HG02840 (cell line): ENCODE data around the gene NPIPB5.
"Not testable (repeated sequence)": the region's sequence is repeated elsewhere in the genome, so short reads cannot be mapped to it uniquely, and the experiment has no call there.

Experiments used
- ATAC-seq: cut with Tn5 transposase; IDR thresholded peaks from one replicate; pipeline ENCODE4 v1.9.1; 2021; ENCODE audit warnings: mild to moderate bottlenecking, moderate library complexity, moderate number of reproducible peaks; ENCODE audit not compliant: unreplicated experiment, low FRiP score

NPIPB5 gene

GRCh38 chr16:22510591-22510990, at the start of gene NPIPB5:
Gene NPIPB5 (plus strand): TSS chr16:22510891. CDS start chr16:22513802, 2,911 bp downstream.
- not testable (repeated sequence) for ATAC-seq

DNA sequence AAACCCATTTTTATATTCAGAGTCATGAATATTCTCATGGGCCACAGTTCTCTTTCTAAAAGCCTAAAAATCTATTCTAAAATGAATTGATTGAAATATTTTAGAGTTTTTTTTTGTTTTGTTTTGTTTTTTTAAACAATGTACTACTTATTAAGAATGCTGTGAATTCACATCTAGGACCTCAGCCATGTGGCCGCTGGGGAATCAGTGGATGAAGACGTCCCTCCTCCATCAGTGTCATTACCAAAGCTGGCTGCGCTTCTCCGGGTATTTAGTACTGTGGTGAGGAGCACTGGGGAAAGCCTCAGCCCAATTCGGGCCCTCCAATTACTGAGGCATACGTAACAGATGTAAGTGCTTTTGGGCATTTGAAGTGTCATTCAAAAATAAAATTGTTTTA, 41.8 kb upstream of the NPIPB5 start:
- ATAC-seq = not testable (repeated sequence)

GRCh38 chr16:22537996-22538395, 27.3 kb downstream of the NPIPB5 start:
- not testable (repeated sequence) for ATAC-seq

DNA sequence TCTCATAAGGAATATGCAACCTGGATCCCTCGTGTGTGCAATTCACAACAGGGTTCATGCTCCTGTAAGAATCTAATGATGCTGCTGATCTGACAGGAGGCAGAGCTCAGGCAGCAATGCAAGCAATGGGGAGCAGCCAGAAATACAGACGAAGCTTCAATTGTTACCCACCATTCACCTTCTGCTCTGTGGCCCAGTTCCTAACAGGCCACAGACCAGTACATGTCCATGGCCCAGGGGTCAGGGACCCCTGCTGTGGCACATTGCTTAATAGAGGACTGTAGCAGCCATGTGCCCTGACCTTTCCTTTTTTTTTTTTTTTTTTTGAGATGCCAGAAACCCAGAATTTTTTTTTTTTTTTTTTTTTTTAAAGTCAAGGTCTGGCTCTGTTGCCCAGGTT, 34.1 kb downstream of the NPIPB5 start:
- ATAC-seq = not testable (repeated sequence)

- not testable (repeated sequence) for ATAC-seq
Measured at GRCh38 chr16:22546630-22547029, 35.9 kb downstream of the NPIPB5 start.

DNA sequence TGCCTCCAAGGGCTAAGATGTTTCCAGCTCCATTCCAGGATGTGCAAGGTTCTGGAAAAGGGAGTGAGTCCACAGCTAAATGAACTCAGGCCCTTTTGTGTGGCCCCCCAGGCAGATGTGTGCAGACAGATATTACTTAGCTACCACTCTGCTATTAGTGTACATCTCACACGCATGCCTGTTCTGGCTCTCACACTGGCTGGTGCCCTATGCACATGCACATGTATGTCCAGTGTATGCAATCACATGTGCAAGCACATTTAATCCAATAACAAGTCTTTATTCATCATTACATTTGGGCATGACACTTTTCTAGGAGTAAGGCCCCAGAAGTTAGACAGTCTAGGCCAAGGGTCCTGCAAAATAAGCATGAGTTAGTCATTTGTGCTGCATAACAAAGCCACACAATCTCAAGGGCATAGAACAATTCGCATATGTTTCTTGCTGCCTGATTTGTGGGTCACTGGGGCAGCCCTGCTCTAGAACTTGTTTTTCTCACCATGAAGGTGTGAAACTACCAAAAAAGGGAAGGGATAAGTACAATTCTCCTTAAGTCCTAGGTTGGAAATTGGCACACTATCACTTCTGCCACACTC, 36.6 kb downstream of the NPIPB5 start:
- not testable (repeated sequence) for ATAC-seq

GRCh38 chr16:22549853-22550252, 39.2 kb downstream of the NPIPB5 start:
- ATAC-seq = not testable (repeated sequence)

DNA sequence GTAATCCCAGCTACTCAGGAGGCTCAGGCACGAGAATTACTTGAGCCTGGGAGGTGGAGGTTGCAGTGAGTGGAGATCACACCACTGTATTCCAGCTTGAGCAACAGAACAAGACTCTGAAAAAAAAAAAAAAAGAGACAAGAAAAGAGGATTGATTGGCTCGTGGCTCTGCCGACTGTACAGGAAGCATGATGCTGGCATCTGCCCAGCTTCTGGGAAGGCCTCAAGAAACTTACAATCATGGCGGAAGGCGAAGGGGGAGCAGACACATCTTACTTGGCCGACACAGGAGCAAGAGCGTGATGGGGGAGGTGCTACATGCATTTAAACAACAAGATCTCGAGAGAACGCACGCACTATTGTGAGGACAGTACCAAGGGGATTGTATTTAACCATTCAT, 40.5 kb downstream of the NPIPB5 start:
- not testable (repeated sequence) for ATAC-seq

DNA sequence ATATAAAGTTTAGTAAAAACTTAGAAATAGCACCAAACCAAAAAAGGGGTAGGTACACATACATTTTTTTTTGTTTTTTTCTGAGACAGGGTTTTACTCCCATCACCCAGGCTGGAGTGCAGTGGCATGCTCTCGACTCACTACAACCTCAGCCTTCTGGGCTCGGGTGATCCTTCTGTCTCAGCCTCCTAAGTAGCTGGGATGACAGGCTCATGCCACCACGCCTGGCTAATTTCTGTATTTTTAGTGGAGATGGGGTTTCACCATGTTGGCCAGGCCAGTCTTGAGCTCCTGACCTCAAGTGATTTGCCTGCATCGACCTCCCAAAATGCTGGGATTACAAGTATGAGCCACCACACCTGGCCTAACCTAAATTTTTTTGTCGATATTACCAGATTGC, 41.0 kb downstream of the NPIPB5 start:
- ATAC-seq = not testable (repeated sequence)

GRCh38 chr16:22556759-22557158, 46.1 kb downstream of the NPIPB5 start:
- ATAC-seq = not testable (repeated sequence)
